ENCODE data around the gene MRPL17. TPM values are rescaled to one million over a fixed set of nuclear protein-coding genes. Genes with fewer than 3 reads are reported as not detected.
A peak's percentile ranks its signal among the peaks of the same experiment; 100 is the strongest.

MRPL17 gene
- total and polyA plus RNA-seq, 9 of the 15 experiments (the other 6 are each of a cell fraction or from before 2014, with no cell fraction given) = 33.9 to 81.6 (median 43.9) TPM

- TF ChIP-seq RCOR1 (IDR thresholded peaks at IDR 0.05; ENCODE audit: borderline replicate concordance in 1 of 2, low read depth in 2 of 2, low read length in 2 of 2) (peak; percentile 26 to 89; a peak in 3 of 4 replicates), MCM5 (IDR thresholded peaks at IDR 0.05; ENCODE audit: low read depth) (no peak), CXXC5 (CRISPR knock-in tag; IDR thresholded peaks at IDR 0.05) (peak; percentile 91), ELF2 (CRISPR knock-in tag; IDR thresholded peaks at IDR 0.05) (0 out of 2 replicates have a peak, but pooled peaks have one; percentile 23), POLR2H (tag; IDR thresholded peaks at IDR 0.05; ENCODE audit: low read depth) (peak; percentile 81), HDAC8 (tag; IDR thresholded peaks at IDR 0.05) (peak; percentile 65; the same call in 1 of the 2 replicates), ZBTB11 (CRISPR knock-in tag; IDR thresholded peaks at IDR 0.05) (no peak; a peak in 2 of 6 replicates), IFI16 (CRISPR knock-in tag; IDR thresholded peaks at IDR 0.05) (no peak), DDX20 (tag; IDR thresholded peaks at IDR 0.05; ENCODE audit: low read depth) (no peak)
- TF ChIP-seq, protein P1, sequence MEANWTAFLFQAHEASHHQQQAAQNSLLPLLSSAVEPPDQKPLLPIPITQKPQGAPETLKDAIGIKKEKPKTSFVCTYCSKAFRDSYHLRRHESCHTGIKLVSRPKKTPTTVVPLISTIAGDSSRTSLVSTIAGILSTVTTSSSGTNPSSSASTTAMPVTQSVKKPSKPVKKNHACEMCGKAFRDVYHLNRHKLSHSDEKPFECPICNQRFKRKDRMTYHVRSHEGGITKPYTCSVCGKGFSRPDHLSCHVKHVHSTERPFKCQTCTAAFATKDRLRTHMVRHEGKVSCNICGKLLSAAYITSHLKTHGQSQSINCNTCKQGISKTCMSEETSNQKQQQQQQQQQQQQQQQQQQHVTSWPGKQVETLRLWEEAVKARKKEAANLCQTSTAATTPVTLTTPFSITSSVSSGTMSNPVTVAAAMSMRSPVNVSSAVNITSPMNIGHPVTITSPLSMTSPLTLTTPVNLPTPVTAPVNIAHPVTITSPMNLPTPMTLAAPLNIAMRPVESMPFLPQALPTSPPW (CRISPR knock-in tag; IDR thresholded peaks at IDR 0.05) = peak; percentile 44; the same call in 1 of the 2 replicates
- TF ChIP-seq, protein P2, sequence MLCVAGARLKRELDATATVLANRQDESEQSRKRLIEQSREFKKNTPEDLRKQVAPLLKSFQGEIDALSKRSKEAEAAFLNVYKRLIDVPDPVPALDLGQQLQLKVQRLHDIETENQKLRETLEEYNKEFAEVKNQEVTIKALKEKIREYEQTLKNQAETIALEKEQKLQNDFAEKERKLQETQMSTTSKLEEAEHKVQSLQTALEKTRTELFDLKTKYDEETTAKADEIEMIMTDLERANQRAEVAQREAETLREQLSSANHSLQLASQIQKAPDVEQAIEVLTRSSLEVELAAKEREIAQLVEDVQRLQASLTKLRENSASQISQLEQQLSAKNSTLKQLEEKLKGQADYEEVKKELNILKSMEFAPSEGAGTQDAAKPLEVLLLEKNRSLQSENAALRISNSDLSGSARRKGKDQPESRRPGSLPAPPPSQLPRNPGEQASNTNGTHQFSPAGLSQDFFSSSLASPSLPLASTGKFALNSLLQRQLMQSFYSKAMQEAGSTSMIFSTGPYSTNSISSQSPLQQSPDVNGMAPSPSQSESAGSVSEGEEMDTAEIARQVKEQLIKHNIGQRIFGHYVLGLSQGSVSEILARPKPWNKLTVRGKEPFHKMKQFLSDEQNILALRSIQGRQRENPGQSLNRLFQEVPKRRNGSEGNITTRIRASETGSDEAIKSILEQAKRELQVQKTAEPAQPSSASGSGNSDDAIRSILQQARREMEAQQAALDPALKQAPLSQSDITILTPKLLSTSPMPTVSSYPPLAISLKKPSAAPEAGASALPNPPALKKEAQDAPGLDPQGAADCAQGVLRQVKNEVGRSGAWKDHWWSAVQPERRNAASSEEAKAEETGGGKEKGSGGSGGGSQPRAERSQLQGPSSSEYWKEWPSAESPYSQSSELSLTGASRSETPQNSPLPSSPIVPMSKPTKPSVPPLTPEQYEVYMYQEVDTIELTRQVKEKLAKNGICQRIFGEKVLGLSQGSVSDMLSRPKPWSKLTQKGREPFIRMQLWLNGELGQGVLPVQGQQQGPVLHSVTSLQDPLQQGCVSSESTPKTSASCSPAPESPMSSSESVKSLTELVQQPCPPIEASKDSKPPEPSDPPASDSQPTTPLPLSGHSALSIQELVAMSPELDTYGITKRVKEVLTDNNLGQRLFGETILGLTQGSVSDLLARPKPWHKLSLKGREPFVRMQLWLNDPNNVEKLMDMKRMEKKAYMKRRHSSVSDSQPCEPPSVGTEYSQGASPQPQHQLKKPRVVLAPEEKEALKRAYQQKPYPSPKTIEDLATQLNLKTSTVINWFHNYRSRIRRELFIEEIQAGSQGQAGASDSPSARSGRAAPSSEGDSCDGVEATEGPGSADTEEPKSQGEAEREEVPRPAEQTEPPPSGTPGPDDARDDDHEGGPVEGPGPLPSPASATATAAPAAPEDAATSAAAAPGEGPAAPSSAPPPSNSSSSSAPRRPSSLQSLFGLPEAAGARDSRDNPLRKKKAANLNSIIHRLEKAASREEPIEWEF (CRISPR knock-in tag; IDR thresholded peaks at IDR 0.05) = no peak
- TF ChIP-seq, protein P3, sequence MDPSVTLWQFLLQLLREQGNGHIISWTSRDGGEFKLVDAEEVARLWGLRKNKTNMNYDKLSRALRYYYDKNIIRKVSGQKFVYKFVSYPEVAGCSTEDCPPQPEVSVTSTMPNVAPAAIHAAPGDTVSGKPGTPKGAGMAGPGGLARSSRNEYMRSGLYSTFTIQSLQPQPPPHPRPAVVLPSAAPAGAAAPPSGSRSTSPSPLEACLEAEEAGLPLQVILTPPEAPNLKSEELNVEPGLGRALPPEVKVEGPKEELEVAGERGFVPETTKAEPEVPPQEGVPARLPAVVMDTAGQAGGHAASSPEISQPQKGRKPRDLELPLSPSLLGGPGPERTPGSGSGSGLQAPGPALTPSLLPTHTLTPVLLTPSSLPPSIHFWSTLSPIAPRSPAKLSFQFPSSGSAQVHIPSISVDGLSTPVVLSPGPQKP (CRISPR knock-in tag; IDR thresholded peaks at IDR 0.05) = no peak
Observed at GRCh38 chr11:6682936-6683861, at the start of gene MRPL17 (continued).

Measured in K562 (cell line).